CD4-positive, alpha-beta T cell treated with Interleukin-21 for 1 hour (primary cell): ENCODE results near the gene FIGN.

Experiments
- DNase-seq: peaks from one replicate; pipeline ENCODE4 v3.0.0-alpha.2; 2020

Gene FIGN

GRCh38 chr2:163658556-163658955 is 77.3 kb downstream of the FIGN start:
- DNase-seq: no peak

DNA sequence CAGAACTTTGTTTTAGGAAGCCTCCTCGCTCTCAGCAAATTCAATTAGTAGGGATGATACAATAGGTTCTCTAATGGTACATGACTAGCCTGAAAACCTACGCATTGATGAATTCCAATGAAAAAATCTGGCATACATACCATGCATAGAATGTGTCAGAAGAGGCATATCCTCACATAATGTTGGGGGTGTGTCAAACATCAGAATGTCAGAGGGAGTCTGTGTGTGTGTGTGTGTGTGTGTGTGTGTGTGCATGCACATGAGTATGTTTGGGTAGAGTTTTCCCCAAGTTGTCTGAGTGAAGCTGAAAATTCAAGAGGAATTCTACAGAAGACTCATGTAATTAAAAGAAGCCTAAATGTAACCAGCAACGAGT is 78.5 kb downstream of the FIGN start:
- no peak for DNase-seq

DNA sequence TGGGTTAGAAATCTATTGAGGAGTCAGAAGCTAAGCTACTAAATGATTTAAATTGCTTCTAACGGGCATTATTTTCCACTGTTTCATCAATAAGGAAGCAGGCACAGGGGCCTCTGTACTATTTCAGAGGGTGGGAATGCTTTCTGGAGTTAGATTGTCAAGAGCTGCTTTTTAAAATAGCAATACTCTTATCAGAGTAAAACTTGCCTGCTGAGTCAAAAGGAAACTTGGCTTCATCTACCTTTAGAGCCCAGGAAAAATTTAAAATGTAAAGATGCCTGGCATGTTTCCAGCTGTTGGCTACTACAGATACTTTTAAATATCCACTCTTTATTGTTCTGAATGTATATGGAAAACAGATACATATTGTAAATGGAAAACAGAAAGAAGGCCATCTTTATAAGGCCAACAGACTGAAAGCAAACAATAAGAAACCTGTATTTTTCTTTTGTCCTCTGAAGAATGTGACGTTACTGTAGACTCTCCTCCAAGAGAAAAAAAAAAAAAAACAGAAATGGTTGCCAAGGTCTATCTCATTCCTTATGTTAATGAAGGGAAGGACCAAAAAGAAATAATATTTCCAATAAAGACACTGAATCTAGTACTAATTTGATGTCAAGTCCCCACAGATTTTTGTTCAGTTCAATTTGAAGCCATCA is 79.1 kb downstream of the FIGN start:
- no peak for DNase-seq

GRCh38 chr2:163655667-163656066 is 80.1 kb downstream of the FIGN start:
- no peak for DNase-seq

GRCh38 chr2:163652751-163653150 is 83.1 kb downstream of the FIGN start:
- no peak for DNase-seq

DNA sequence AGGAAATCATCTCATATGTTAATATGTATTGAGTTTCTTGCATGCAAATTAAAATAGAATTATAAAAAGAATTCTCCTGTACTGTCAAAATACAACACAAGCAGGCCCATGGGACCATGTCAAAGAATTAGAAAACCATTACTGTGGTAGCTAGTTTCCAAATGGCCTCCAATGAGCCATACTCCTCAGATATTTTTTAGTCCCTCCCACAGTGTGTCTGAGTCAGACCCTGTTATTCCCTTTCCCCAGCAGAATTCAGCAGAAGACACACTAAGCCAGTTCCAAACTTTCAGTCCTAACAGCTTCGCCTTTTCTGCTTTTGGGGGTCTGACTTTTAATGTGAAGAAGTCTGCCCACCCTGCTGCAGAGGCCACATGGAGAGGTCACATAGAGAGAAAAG is 86.7 kb downstream of the FIGN start:
- DNase-seq: no peak

DNA sequence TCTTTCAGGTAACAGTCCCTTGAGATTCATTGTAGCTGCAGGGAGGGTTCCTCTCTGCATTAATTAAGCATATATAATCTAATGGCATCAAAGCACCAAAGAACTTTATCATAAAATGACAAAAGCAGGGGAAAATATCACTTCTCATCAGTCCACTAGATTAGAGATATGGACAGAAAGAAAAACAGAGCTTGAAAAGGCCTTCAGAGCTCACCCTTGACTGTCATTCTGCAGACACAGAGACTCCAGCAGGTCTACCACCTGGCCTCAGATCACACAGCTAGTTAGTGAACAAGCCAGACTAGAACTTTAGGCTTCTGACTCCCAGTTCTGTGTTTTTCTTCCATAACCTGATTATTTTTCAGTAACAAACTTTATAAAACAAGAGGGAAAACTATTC is 88.5 kb downstream of the FIGN start:
- DNase-seq: no peak

DNA sequence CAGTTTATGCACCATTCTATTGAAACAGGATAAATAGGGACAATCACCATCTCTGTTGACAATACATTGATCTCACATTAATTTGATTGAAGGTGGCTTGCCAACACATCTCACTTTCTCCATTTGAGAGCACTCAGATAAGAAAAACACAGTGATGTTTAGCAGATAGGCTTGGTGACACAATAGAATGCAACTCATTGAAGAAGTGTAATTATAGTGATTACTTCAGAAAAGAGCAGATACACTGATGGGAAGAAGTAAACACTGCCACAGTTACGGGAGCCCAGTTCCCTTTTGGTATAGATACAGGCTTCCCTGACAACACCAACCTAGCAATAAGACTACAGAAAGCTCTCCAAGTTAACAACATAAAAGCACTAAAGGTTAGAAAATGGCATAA is 89.1 kb downstream of the FIGN start:
- no peak for DNase-seq

DNA sequence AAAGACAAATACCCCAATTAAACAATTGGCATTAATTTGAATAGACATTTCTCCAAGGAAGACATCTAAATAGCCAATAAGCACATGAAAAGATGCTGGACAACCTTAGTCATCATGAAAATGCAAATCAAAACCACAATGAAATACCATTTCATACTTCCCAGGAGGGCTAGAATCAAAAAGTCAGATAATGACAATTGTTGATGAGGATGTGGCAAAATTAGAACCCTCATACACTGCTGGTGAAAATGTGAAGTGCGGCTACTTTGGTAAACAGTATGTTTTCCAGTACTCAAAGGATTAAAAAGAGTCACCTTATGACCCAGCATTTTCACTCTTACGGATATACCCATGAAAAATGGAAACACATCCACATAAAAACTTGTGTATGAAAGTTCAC is 91.6 kb downstream of the FIGN start:
- DNase-seq: no peak

DNA sequence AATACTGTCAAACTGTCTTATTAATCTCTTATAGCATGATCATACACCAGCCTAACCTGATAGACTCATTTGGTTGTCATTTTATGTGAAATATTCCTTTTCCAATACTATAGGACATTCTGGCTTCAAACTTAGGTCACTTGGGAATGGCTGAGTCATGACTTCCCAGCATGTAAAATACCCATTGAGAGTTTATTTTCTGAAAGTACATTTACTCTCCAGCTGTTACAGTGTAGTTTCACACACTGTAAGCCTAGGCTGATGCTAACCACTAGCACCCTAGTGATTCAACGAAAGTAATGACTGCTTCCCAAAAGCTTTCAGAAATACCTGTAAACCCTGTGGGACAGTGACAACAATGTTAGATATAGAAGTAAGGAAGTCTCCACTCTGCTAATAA is 93.8 kb downstream of the FIGN start:
- DNase-seq: no peak

DNA sequence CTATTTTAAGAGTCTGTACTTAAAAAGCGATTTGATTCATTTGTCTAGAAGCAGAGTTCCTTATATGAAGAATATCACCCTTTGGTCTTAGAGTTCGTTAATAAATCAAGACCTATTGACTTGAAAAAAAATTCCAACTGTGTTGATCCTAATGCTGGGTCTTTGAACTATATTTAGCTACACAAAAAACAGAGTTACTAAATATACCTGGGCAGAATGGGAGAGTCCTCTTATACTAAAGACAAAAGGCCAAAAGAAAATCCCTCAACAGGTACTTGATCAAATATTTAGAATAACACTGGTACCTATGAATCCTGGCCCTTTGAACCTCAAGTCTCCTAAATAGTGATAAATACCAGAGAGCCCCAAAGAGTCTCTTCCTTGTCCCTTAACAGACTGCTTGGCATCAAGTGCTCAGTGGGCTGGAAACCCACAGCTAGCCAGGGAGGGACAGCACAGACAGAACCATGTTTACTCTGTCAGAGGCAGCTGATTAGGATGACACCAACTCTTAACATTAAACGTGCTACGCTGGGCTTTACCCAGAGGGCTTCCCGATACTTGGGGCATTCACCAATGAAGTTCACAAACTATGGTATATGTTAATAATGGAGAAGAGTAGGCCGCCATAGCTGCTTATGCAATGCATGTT is 95.1 kb downstream of the FIGN start:
- DNase-seq: no peak

DNA sequence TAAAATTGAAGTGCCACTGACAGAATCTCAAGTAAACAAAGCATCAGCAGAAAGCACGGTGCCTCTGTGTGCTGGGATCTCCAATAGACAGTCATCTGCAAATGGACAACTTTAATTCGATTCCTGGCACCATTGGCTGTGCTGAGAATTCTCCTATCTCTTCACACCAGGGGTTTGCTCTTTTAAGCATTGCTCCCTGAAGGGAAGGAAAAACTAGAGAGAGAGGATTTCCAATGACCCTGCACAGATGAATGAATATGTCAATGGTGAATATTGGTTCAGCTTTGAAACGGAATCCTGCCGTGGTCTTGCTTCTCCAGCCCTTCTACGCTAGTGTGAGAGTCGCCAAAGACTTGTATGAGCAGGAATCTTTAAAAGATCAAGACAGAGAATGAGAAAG is 97.9 kb downstream of the FIGN start:
- DNase-seq: no peak

GRCh38 chr2:163633291-163633690 is 102.5 kb downstream of the FIGN start:
- DNase-seq: no peak

DNA sequence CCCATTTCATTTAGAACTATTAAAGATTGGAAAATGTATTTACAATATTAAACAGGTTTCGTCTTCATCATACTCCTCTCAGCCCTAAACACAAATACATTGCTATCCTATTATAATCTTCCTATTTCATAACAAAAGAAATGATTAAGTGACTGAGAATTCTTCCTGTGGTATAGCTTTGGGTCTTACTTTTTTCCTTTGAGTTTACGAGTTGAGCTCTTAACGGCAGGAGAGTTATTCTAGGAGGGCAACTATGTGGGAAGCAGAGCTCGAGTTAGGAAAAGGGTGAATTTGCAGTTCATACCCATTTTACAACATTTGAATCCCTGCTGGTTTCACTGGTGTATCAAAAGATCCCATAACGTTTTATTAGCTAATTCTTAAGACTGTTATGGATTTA is 105.0 kb downstream of the FIGN start:
- no peak for DNase-seq

DNA sequence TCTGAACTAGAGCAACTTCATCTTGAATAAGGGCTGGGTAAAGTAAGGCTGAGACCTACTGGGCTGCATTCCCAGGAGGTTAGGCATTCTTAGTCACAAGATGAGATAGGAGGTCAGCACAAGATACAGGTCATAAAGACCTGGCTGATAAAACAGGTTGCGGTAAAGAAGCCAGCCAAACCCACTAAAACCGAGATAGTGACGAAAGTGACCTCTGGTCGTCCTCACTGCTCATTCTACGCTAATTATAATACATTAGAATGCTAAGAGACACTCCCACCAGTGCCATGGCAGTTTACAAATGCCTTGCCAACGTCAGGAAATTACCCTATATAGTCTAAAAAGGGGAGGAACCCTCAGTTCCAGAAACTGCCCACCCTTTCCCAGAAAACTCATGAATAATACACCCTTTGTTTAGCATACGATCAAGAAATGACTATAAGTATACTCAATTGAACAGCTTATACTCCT is 109.1 kb downstream of the FIGN start:
- no peak for DNase-seq

DNA sequence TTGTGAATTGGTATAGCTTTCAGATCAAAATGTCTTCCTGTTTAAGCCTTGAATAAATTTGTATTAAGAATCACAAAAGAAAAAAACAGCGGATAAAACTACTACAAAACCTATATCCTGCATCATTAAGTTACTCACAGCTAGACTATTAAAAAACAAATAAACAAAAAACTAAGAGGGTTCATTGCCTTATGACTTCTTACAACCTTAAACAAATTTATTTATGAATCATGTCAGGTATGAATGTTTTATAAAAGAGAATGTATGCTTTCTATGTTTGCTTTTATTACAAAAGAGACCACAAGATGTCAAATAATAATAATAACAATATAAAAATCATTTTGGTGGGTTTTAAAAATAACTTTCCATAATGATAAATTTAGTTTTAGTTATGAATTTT is 109.6 kb downstream of the FIGN start:
- DNase-seq: no peak

- no peak for DNase-seq
Measured at GRCh38 chr2:163625632-163626031, 110.2 kb downstream of the FIGN start.

GRCh38 chr2:163621445-163622004 is 114.3 kb downstream of the FIGN start:
- no peak for DNase-seq

GRCh38 chr2:163617517-163617916 is 118.3 kb downstream of the FIGN start:
- no peak for DNase-seq

- DNase-seq: no peak
Measured at GRCh38 chr2:163613266-163613731, 122.5 kb downstream of the FIGN start.

- DNase-seq: no peak
Measured at GRCh38 chr2:163612332-163612731, 123.5 kb downstream of the FIGN start.

GRCh38 chr2:163611557-163611906 is 124.3 kb downstream of the FIGN start:
- DNase-seq: no peak

GRCh38 chr2:163610817-163611556 is 124.8 kb downstream of the FIGN start:
- DNase-seq: no peak

- DNase-seq: no peak
Measured at GRCh38 chr2:163607630-163608029, 128.2 kb downstream of the FIGN start.
